Parietal lobe (tissue), 1 donor: Measurements from ENCODE around the gene GPR83. TPM values are rescaled to one million over a fixed set of nuclear protein-coding genes. Genes with fewer than 3 reads are reported as not detected.

ENCODE experiments used
- total RNA-seq: library from RNA; depleted of rRNA; stranded (reverse); fragments of >200 nt; gene quantifications from one replicate; pipeline ENCODE4 v1.2.3, GENCODE V29; 2014

Gene GPR83
- 0.63 TPM for total RNA-seq

DNA sequence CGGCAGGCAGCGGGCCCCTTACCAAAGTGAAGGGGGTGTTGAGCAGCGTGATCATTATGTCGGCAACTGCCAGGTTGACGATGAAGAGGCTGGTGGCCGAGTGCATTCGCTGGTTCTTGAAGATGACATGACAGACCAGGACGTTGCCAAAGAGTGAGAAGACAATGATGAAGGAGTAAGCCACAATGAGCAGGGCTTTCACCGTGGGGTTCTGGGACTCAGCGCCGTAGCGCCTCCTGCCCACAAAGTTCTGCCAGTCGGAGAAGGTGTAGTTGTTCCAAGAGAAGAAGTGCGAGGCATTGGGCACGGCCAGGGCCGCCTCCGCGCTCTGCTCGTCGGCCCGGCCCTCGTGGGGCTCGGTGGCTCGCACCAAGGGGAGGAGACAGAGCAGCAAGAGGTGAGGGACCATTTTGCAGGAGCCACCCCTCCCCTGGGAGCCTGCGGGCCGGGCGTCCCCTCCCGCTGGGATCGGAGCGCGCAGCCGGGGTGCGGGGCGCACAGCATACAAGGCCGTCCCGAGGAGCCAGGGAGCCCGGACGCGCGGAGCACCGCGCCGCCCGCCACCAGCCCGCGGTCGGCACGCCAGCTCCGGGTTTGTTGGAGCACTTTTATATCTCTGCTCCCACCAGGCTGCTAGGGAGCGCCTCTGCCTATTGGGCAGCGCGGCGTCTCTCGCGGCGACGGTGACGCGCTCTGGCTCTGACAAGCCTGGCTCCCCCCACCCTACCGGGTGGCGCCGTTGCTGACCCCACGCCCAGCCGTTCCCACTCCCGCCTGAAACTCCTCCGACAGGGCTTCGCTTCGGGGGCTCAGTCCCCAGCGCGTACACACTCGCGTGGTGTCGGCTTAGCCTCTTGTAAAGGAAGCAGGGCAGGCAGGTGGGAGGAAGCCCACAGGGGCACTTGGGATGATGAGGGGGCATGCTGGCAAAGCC is at the start of gene GPR83:
Gene GPR83, minus strand, starts transcription at position 581 of the 934 bp plus-strand sequence. Its CDS starts 172 bp downstream, at position 409.

Other genes with a start within 250 kb of the GPR83 start
- gene IZUMO1R, start 96.8 kb downstream of the GPR83 start, total RNA-seq: not detected
- gene MRE11, start 92.4 kb upstream of the GPR83 start, total RNA-seq: 23.5 TPM
- gene ANKRD49, start 92.6 kb upstream of the GPR83 start, total RNA-seq: 23.8 TPM
- not detected for gene C11orf97, start 111.0 kb upstream of the GPR83 start, total RNA-seq
- gene FUT4, start 142.5 kb upstream of the GPR83 start, total RNA-seq: 9.7 TPM
- gene PIWIL4, start 165.9 kb upstream of the GPR83 start, total RNA-seq: 13.8 TPM